Panc1 (cell line): Measurements from ENCODE around the gene RPN1.

Experiments
- CTCF ChIP-seq: fragments of 450-650 bp; IDR thresholded peaks from 2 replicates; pipeline ENCODE4 v1.5.1; 2017; ENCODE audit warnings: mild to moderate bottlenecking
- POLR2AphosphoS5 ChIP-seq: IDR thresholded peaks from 2 replicates; pipeline ENCODE4 v1.6.1; 2012; ENCODE audit warnings: mild to moderate bottlenecking, low read depth, low read length, moderate library complexity
- REST ChIP-seq, 2 experiments: IDR thresholded peaks; 2 replicates each; pipeline ENCODE4 v1.6.1; 2011 to 2012; ENCODE audit warnings: low read depth in 2 of 2, control low read depth in 1 of 2, low read length in 1 of 2, mild to moderate bottlenecking in 1 of 2, moderate library complexity in 1 of 2; ENCODE audit not compliant: insufficient read depth in 1 of 2
- SIN3A ChIP-seq: IDR thresholded peaks from 2 replicates; pipeline ENCODE4 v1.6.1; 2012; ENCODE audit warnings: low read depth, mild to moderate bottlenecking, low read length, moderate library complexity, borderline replicate concordance; ENCODE audit not compliant: insufficient read depth
- TCF7L2 ChIP-seq: IDR thresholded peaks from 2 replicates; pipeline ENCODE4 v1.6.1; 2011; ENCODE audit warnings: mild to moderate bottlenecking, low read depth, low read length, inconsistent platforms

- TF ChIP-seq CTCF: no peak
- TF ChIP-seq TCF7L2: no peak
- no peak for TF ChIP-seq REST (IDR thresholded peaks at IDR 0.05; ENCODE audit: insufficient read depth in 1 of 2, low read depth in 2 of 2, low read length in 1 of 2)
- no peak for TF ChIP-seq SIN3A
- TF ChIP-seq POLR2AphosphoS5: no peak
Observed at GRCh38 chr3:128621234-128621633, 29.4 kb downstream of the RPN1 start.
